GM23338 (cell line): ENCODE data around the gene ROR1.

Source experiments
- EZH2 ChIP-seq: fragments of 200-600 bp; sonication (generic); IDR thresholded peaks from one replicate; pipeline ENCODE4 v1.8.0; 2017; ENCODE audit warnings: antibody characterized with exemption, mild to moderate bottlenecking, low read depth; ENCODE audit not compliant: unreplicated experiment
- EZH2phosphoT487 ChIP-seq: fragments of 200-600 bp; sonication (generic); IDR thresholded peaks from one replicate; pipeline ENCODE4 v1.8.1; 2018; ENCODE audit warnings: antibody characterized with exemption; ENCODE audit not compliant: unreplicated experiment
- POLR2AphosphoS5 ChIP-seq: IDR thresholded peaks from 2 replicates; pipeline ENCODE4 v1.6.1; 2016; ENCODE audit warnings: antibody characterized with exemption, low read depth
- STAT1 ChIP-seq: IDR thresholded peaks from one replicate; pipeline ENCODE4 v1.6.1; 2016; ENCODE audit warnings: antibody characterized with exemption; ENCODE audit not compliant: unreplicated experiment
- ZNF114 ChIP-seq: fragments of 250-450 bp; sonication (Bioruptor Pico); IDR thresholded peaks from 2 replicates; pipeline ENCODE4 v1.5.0; 2020; ENCODE audit warnings: mild to moderate bottlenecking, moderate library complexity
- TF ChIP-seq, protein P1 (sequence below), 2 experiments: fragments of 200-600 bp in 1 of 2; sonication (generic) in 1 of 2; conservative IDR thresholded peaks; 2 replicates each; pipeline versions ENCODE4 v1.5.1 to v1.6.1; 2016 to 2017; ENCODE audit warnings: antibody characterized with exemption in 2 of 2, low read depth in 2 of 2, mild to moderate bottlenecking in 2 of 2, moderate library complexity in 1 of 2
- TF ChIP-seq, protein P2 (sequence below): IDR thresholded peaks from one replicate; pipeline ENCODE4 v1.6.1; 2018; ENCODE audit warnings: antibody characterized with exemption; ENCODE audit not compliant: unreplicated experiment

DNA sequence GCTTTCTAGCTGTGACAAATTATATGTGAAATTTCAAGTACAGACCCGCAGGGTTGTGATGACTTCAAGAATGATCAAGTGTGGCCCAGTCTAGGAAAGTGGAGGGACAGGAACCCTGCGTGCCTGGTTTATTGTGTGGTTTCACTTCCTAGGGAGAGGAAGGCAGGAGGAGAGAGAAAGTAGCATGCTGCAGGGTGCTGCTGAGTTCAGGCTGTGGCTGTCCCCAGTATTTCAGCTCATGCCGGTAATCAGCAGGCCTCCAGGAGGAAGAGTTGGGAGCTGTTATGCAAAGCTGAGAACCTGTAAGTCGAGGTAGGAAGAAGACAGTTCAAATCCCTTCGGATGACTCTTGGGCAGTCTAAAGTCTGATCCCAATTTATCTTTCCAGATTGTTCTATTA is 140.4 kb downstream of the ROR1 start:
- TF ChIP-seq, protein P1, sequence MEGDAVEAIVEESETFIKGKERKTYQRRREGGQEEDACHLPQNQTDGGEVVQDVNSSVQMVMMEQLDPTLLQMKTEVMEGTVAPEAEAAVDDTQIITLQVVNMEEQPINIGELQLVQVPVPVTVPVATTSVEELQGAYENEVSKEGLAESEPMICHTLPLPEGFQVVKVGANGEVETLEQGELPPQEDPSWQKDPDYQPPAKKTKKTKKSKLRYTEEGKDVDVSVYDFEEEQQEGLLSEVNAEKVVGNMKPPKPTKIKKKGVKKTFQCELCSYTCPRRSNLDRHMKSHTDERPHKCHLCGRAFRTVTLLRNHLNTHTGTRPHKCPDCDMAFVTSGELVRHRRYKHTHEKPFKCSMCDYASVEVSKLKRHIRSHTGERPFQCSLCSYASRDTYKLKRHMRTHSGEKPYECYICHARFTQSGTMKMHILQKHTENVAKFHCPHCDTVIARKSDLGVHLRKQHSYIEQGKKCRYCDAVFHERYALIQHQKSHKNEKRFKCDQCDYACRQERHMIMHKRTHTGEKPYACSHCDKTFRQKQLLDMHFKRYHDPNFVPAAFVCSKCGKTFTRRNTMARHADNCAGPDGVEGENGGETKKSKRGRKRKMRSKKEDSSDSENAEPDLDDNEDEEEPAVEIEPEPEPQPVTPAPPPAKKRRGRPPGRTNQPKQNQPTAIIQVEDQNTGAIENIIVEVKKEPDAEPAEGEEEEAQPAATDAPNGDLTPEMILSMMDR (conservative IDR thresholded peaks at IDR 0.05; ENCODE audit: low read depth in 2 of 2), result no peak
- TF ChIP-seq POLR2AphosphoS5 (no peak), ZNF114 (CRISPR knock-in tag) (no peak), EZH2phosphoT487 (no peak), STAT1 (no peak), EZH2 (no peak)
- TF ChIP-seq, protein P2, sequence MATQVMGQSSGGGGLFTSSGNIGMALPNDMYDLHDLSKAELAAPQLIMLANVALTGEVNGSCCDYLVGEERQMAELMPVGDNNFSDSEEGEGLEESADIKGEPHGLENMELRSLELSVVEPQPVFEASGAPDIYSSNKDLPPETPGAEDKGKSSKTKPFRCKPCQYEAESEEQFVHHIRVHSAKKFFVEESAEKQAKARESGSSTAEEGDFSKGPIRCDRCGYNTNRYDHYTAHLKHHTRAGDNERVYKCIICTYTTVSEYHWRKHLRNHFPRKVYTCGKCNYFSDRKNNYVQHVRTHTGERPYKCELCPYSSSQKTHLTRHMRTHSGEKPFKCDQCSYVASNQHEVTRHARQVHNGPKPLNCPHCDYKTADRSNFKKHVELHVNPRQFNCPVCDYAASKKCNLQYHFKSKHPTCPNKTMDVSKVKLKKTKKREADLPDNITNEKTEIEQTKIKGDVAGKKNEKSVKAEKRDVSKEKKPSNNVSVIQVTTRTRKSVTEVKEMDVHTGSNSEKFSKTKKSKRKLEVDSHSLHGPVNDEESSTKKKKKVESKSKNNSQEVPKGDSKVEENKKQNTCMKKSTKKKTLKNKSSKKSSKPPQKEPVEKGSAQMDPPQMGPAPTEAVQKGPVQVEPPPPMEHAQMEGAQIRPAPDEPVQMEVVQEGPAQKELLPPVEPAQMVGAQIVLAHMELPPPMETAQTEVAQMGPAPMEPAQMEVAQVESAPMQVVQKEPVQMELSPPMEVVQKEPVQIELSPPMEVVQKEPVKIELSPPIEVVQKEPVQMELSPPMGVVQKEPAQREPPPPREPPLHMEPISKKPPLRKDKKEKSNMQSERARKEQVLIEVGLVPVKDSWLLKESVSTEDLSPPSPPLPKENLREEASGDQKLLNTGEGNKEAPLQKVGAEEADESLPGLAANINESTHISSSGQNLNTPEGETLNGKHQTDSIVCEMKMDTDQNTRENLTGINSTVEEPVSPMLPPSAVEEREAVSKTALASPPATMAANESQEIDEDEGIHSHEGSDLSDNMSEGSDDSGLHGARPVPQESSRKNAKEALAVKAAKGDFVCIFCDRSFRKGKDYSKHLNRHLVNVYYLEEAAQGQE, result no peak
